Measurements from ENCODE around the gene PHIP. TPM values are rescaled to one million over a fixed set of nuclear protein-coding genes. Genes with fewer than 3 reads are reported as not detected.

PHIP gene
- total RNA-seq, 1 donor from 2014 or later: 74.5 TPM

DNA sequence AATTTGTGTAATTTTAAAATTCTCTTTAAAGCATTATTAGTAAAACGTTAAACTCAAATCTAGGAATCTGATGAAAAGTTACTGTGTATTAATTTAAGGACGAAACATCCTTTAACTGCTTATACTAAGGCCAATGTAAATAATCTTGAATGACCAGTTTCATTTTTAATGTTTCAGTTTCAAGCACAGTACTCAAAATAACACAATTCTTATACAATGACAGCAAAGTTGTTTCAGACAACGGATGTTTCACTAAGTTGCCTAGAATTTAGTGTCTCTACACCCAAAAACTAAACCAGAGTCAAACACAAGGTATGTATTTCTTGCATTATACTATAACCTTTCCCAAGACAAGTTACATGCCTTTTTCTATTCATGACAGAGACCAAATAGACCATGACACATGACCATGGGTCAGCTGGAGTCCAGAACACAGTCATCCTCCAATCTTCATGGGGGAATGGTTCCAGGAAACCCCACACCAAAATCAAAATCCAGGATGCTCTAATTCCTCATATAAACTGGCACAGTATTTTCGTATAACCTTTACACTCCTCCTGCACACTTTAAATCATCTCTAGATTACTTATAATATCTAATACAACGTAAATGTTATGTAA is 7.7 kb downstream of the PHIP start:
- H3K27me3 Mint-ChIP-seq: no peaks in the 10 kb centered on the region
- peaks cover 21% of the 10 kb centered on the region for H3K4me1 Mint-ChIP-seq (ENCODE audit: low read depth)
- peaks cover 9% of the 10 kb centered on the region for H3K36me3 Mint-ChIP-seq (ENCODE audit: insufficient read depth)
- H3K4me3 Mint-ChIP-seq (ENCODE audit: low read depth): no peak overlapping the region
- no peak for DNase-seq (ENCODE audit: low spot score, unreplicated experiment)
- H3K27ac Mint-ChIP-seq: no peak overlapping the region
- no peaks in the 10 kb centered on the region for H3K9me3 Mint-ChIP-seq (ENCODE audit: low read depth)
- TF ChIP-seq, protein P1, sequence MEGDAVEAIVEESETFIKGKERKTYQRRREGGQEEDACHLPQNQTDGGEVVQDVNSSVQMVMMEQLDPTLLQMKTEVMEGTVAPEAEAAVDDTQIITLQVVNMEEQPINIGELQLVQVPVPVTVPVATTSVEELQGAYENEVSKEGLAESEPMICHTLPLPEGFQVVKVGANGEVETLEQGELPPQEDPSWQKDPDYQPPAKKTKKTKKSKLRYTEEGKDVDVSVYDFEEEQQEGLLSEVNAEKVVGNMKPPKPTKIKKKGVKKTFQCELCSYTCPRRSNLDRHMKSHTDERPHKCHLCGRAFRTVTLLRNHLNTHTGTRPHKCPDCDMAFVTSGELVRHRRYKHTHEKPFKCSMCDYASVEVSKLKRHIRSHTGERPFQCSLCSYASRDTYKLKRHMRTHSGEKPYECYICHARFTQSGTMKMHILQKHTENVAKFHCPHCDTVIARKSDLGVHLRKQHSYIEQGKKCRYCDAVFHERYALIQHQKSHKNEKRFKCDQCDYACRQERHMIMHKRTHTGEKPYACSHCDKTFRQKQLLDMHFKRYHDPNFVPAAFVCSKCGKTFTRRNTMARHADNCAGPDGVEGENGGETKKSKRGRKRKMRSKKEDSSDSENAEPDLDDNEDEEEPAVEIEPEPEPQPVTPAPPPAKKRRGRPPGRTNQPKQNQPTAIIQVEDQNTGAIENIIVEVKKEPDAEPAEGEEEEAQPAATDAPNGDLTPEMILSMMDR (IDR thresholded peaks at IDR 0.05; ENCODE audit: unreplicated experiment): no peak

DNA sequence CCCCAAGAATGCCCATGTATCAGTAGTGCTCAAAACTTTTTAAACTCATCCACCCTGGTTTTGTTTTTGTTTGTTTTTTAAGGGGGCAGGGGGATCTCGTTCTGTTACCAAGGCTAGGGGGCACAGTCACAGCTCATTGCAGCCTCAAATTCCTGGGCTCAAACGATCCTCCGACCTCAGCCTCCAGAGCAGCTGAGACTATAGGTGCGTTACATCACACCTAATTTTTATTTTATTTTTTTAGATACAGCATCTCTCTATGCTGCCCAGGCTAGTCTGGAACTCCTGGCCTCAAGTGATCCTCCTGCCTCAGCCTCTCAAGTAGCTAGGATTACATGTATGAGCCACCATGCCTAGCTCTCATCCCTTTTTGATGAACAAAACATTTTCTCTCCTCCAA is 11.2 kb downstream of the PHIP start:
- Mint-ChIP-seq H3K4me1 (ENCODE audit: low read depth) (peaks cover 5% of the 10 kb centered on the region), H3K9me3 (ENCODE audit: low read depth) (no peaks in the 10 kb centered on the region), H3K27ac (no peak overlapping the region), H3K4me3 (ENCODE audit: low read depth) (no peak overlapping the region), H3K27me3 (no peaks in the 10 kb centered on the region), H3K36me3 (ENCODE audit: insufficient read depth) (peaks cover 6% of the 10 kb centered on the region)
- TF ChIP-seq, protein P1 (IDR thresholded peaks at IDR 0.05; ENCODE audit: unreplicated experiment): no peak
- no peak for DNase-seq (ENCODE audit: low spot score, unreplicated experiment)

DNA sequence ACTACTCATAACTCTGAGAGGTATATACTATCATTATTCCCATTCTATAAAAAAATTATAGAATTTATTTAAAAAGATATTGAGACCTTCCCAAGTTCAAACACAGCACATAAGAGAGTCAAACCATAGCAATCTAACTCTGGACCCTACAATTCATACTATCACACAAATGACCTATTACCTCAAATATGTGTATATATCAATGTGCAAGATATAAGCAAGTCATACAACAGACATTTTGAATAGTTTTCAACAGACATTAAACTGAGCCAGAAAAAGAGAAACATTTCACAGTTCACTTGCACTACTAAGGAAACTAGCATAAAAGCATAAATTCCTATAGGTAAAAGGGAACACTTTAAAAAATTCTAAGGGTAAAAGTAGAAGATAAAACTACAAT is 11.7 kb downstream of the PHIP start:
- H3K4me3 Mint-ChIP-seq (ENCODE audit: low read depth): no peak overlapping the region
- peaks cover 6% of the 10 kb centered on the region for H3K36me3 Mint-ChIP-seq (ENCODE audit: insufficient read depth)
- no peak for DNase-seq (ENCODE audit: low spot score, unreplicated experiment)
- H3K27me3 Mint-ChIP-seq: no peaks in the 10 kb centered on the region
- peaks cover 5% of the 10 kb centered on the region for H3K4me1 Mint-ChIP-seq (ENCODE audit: low read depth)
- TF ChIP-seq, protein P1 (IDR thresholded peaks at IDR 0.05; ENCODE audit: unreplicated experiment): no peak
- no peak overlapping the region for H3K27ac Mint-ChIP-seq
- H3K9me3 Mint-ChIP-seq (ENCODE audit: low read depth): no peaks in the 10 kb centered on the region

DNA sequence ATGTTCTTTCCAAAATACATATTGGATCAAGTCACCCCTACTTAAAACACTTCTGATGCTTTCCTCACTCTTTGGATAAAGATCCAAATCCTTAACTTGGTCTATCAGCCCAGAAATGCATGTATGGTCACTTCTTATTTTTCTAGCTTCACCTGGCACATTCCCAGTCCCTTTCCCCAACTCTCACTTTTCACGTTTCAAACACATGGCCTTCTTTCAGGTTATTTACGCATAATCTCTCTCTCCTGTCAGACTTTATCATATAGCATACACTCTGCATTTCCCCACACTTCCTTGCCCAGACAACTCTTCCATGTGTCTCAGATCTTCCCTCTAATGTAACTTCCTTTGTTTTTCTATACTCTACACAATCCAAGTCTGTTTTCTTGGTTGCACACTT is 12.8 kb downstream of the PHIP start:
- Mint-ChIP-seq H3K4me3 (ENCODE audit: low read depth) (no peak overlapping the region), H3K27ac (no peak overlapping the region), H3K9me3 (ENCODE audit: low read depth) (no peaks in the 10 kb centered on the region), H3K4me1 (ENCODE audit: low read depth) (no peaks in the 10 kb centered on the region), H3K27me3 (no peaks in the 10 kb centered on the region), H3K36me3 (ENCODE audit: insufficient read depth) (peaks cover 6% of the 10 kb centered on the region)
- TF ChIP-seq, protein P1 (IDR thresholded peaks at IDR 0.05; ENCODE audit: unreplicated experiment): no peak
- DNase-seq (ENCODE audit: low spot score, unreplicated experiment): no peak

DNA sequence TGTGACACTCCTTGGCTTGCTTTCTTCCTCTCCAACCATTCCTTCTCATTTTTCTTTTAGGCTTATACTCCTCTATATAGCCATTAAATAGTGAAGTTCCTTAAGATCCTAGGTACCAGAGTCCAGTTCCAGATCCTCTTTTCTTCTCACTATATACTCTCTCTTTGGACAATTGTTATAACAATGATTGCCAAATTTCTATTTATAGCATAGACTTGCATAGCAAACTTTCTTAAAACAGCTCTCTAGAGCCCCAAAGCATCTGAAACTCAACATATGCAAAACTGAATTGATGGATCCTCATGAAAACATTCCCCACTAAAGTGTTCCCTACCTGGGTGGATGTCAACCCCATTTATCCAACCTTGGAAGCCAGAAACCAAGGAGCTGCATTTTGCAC is 13.4 kb downstream of the PHIP start:
- Mint-ChIP-seq H3K4me1 (ENCODE audit: low read depth) (peaks cover 1% of the 10 kb centered on the region), H3K27me3 (no peaks in the 10 kb centered on the region), H3K4me3 (ENCODE audit: low read depth) (no peak overlapping the region), H3K36me3 (ENCODE audit: insufficient read depth) (peaks cover 8% of the 10 kb centered on the region), H3K27ac (no peak overlapping the region), H3K9me3 (ENCODE audit: low read depth) (no peaks in the 10 kb centered on the region)
- TF ChIP-seq, protein P1 (IDR thresholded peaks at IDR 0.05; ENCODE audit: unreplicated experiment): no peak
- no peak for DNase-seq (ENCODE audit: low spot score, unreplicated experiment)

All from progenitor cell of endocrine pancreas (in vitro differentiated cells).